GM19324 (cell line): ENCODE results near the gene RGS11.
"Not testable (repeated sequence)": the region's sequence is repeated elsewhere in the genome, so short reads cannot be mapped to it uniquely, and the experiment has no call there.

Experiments used
- ATAC-seq: cut with Tn5 transposase; IDR thresholded peaks from one replicate; pipeline ENCODE4 v1.9.1; 2021; ENCODE audit warnings: mild to moderate bottlenecking, moderate library complexity; ENCODE audit not compliant: unreplicated experiment, low FRiP score

The RGS11 gene

GRCh38 chr16:239948-240277 is 35.8 kb downstream of the RGS11 start:
- ATAC-seq, result no peak

- ATAC-seq, result peak; percentile 93
Measured at GRCh38 chr16:234468-235305, 41.1 kb downstream of the RGS11 start, which contains the start of gene FAM234A. Gene FAM234A (plus strand): TSS chr16:234821. CDS start chr16:254414, 19,593 bp downstream.

- no peak for ATAC-seq
Measured at GRCh38 chr16:230949-231348, 44.8 kb downstream of the RGS11 start.

- not testable (repeated sequence) for ATAC-seq
Measured at GRCh38 chr16:230351-230750, 45.4 kb downstream of the RGS11 start.

GRCh38 chr16:229731-230281 is 45.9 kb downstream of the RGS11 start:
- ATAC-seq, result no peak

- peak; percentile 87 for ATAC-seq
Measured at GRCh38 chr16:228852-229730, 46.7 kb downstream of the RGS11 start, which contains the start of gene LUC7L. Gene LUC7L (minus strand): TSS chr16:229449. CDS start chr16:229339, 110 bp downstream.

GRCh38 chr16:228151-228851 is 47.4 kb downstream of the RGS11 start:
- no peak for ATAC-seq

- no peak for ATAC-seq
Measured at GRCh38 chr16:220021-220420, 55.7 kb downstream of the RGS11 start.
